Spleen (tissue), 7 donors: Measurements from ENCODE around the gene ZNF23.

Experiments
- CTCF ChIP-seq, 11 experiments: fragments of 200-600 bp in 7 of 11; fragments of 450-650 bp in 4 of 11; sonication (generic) in 4 of 11; IDR thresholded peaks in 8 of 11; conservative IDR thresholded peaks in 3 of 11; 1 replicate in 7 of 11; 2 replicates in 4 of 11; pipeline versions ENCODE4 v1.4.0 to v1.8.0; 2016 to 2021; ENCODE audit warnings: antibody characterized with exemption in 11 of 11, inconsistent platforms in 4 of 11, mild to moderate bottlenecking in 1 of 11
- POLR2A ChIP-seq, 3 donors: fragments of 450-650 bp; IDR thresholded peaks; one replicate each; pipeline ENCODE4 v1.5.1; 2017; ENCODE audit warnings: antibody characterized with exemption in 3 of 3, mild to moderate bottlenecking in 1 of 3
- donor health status: DM: no; HTN: no; CAD: no; lungs with moderate emphysema.
- donor health status: DM: no; HTN: no; CAD: no.
- donor health status: DM: no; HTN: no; CAD: no.

DNA sequence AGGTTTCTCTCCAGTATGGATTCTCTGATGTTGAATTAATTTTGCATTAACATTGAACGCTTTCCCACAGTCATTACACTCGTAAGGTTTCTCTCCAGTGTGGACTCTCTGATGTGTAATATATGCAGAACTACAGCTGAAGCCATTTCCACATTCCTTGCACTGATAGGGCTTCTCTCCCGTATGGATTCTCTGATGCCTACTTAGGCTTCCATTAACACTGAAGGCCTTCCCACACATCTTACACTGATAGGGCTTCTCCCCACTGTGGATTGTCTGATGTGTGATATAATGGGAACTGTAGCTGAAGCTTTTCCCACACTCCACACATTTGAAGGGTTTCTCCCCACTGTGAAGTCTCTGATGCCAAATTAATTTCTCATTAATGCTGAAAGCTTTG lies 13.0 kb downstream of the ZNF23 start:
- TF ChIP-seq CTCF (IDR thresholded peaks at IDR 0.05 in 8 of 11, conservative IDR thresholded peaks at IDR 0.05 in 3 of 11) (no peak), POLR2A (IDR thresholded peaks at IDR 0.05) (no peak)
